Measurements from ENCODE around the gene SDF4.

DNA sequence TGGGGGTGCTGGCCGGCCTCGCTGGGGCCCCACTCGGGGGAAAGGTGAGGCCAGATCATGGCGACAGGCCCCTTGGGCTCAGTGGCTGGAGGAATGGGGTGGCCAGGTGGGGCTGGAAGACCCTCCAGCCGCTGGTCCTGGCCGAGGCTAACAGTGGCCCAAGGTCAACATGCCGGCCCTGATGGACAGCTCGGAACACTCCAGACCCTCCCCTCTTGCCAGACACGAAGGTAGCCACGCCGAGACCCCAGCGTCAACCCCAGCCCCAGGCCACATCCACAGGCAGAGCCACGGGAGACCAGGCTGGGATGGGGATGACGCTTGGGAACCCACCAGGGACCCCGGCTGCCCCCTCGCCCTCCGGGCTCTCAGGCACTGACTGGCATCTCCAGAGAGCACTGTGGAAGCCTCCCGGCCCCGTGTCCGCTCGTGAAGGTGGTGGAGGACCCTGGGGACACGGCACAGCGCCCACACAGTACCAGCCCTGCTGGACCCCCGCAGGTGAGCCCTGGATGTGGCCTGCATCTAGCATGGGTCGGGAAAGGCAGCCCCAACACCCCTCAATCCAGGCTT lies 15.6 kb upstream of the SDF4 start:
- TF ChIP-seq, protein P1, sequence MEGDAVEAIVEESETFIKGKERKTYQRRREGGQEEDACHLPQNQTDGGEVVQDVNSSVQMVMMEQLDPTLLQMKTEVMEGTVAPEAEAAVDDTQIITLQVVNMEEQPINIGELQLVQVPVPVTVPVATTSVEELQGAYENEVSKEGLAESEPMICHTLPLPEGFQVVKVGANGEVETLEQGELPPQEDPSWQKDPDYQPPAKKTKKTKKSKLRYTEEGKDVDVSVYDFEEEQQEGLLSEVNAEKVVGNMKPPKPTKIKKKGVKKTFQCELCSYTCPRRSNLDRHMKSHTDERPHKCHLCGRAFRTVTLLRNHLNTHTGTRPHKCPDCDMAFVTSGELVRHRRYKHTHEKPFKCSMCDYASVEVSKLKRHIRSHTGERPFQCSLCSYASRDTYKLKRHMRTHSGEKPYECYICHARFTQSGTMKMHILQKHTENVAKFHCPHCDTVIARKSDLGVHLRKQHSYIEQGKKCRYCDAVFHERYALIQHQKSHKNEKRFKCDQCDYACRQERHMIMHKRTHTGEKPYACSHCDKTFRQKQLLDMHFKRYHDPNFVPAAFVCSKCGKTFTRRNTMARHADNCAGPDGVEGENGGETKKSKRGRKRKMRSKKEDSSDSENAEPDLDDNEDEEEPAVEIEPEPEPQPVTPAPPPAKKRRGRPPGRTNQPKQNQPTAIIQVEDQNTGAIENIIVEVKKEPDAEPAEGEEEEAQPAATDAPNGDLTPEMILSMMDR (IDR thresholded peaks at IDR 0.05; ENCODE audit: low read depth, low read length, poor library complexity, severe bottlenecking) = no peak
- TF ChIP-seq EZH2phosphoT487 (IDR thresholded peaks at IDR 0.05; ENCODE audit: borderline replicate concordance, low read length) = no peak
